Immature natural killer cell (primary cell): Measurements from ENCODE around the gene THAP9. TPM values are rescaled to one million over a fixed set of nuclear protein-coding genes. Genes with fewer than 3 reads are reported as not detected.

ENCODE experiments used
- DNase-seq, 3 donors: peaks; one replicate each; pipeline ENCODE4 v3.0.0; 2022; ENCODE audit warnings: mixed read lengths in 1 of 3
- H3K27ac Mint-ChIP-seq, 6 donors: one replicate each; pipeline ENCODE4 v1.8.0; 2020; ENCODE audit warnings: mixed read lengths in 6 of 6, mild to moderate bottlenecking in 5 of 6, inconsistent platforms in 4 of 6, moderate library complexity in 3 of 6
- H3K27me3 Mint-ChIP-seq, 3 donors: one replicate each; pipeline ENCODE4 v1.8.0; 2020 to 2021; ENCODE audit warnings: low read depth in 3 of 3, mild to moderate bottlenecking in 3 of 3, mixed read lengths in 3 of 3, moderate library complexity in 3 of 3, inconsistent platforms in 1 of 3
- H3K36me3 Mint-ChIP-seq, 3 donors: one replicate each; pipeline ENCODE4 v1.8.0; 2020; ENCODE audit warnings: mixed read lengths in 3 of 3, inconsistent platforms in 2 of 3, mild to moderate bottlenecking in 2 of 3
- H3K4me1 Mint-ChIP-seq, 2 donors: one replicate each; pipeline ENCODE4 v1.8.0; 2020; ENCODE audit warnings: inconsistent platforms in 2 of 2, mild to moderate bottlenecking in 2 of 2, mixed read lengths in 2 of 2, moderate library complexity in 1 of 2
- H3K4me3 Mint-ChIP-seq, 5 donors: one replicate each; pipeline ENCODE4 v1.8.0; 2020; ENCODE audit warnings: mild to moderate bottlenecking in 5 of 5, mixed read lengths in 5 of 5, inconsistent platforms in 3 of 5, moderate library complexity in 3 of 5
- H3K9me3 Mint-ChIP-seq, 6 donors: one replicate each; pipeline ENCODE4 v1.8.0; 2020; ENCODE audit warnings: mild to moderate bottlenecking in 6 of 6, mixed read lengths in 6 of 6, inconsistent platforms in 4 of 6, moderate library complexity in 3 of 6
- polyA plus RNA-seq, 3 donors: library from polyadenylated mRNA; unstranded; fragments of 300-500 nt; fragmentation: Illumina TruSeq; gene quantifications; one replicate each; pipeline ENCODE4 v1.2.3, GENCODE V29; 2021

The THAP9 gene
- polyA plus RNA-seq, 3 donors from 2014 or later = 1.5 to 4.2 (median 2.1) TPM

- peaks cover 11 to 16% (median 15%) of the 10 kb centered on the region in 3 donors for H3K27me3 Mint-ChIP-seq
- no peak overlapping the region for H3K27ac Mint-ChIP-seq
- DNase-seq = no peak
- H3K9me3 Mint-ChIP-seq = no peaks in the 10 kb centered on the region
- H3K4me3 Mint-ChIP-seq = no peak overlapping the region
- peaks cover 48 to 80% of the 10 kb centered on the region in 2 donors for H3K4me1 Mint-ChIP-seq
- H3K36me3 Mint-ChIP-seq = no peaks in the 10 kb centered on the region
Observed at GRCh38 chr4:82886147-82886942, 14.2 kb upstream of the THAP9 start.

GRCh38 chr4:82889287-82889686 is 11.2 kb upstream of the THAP9 start:
- Mint-ChIP-seq H3K4me3 (peak overlapping the region; percentile 95 to 98 (median 96)), H3K4me1 (peaks cover 43 to 75% of the 10 kb centered on the region in 2 donors), H3K27ac (peak overlapping the region; percentile 98 to 99 (median 99)), H3K9me3 (no peaks in the 10 kb centered on the region), H3K27me3 (peaks cover 13 to 20% (median 19%) of the 10 kb centered on the region in 3 donors), H3K36me3 (peaks cover 1 to 5% (median 3%) of the 10 kb centered on the region in 3 donors)
- DNase-seq = no peak

GRCh38 chr4:82890528-82890900 is 10.0 kb upstream of the THAP9 start:
- H3K4me1 Mint-ChIP-seq = peaks cover 35 to 68% of the 10 kb centered on the region in 2 donors

GRCh38 chr4:82890901-82891706 is 9.4 kb upstream of the THAP9 start, which contains the start of gene SEC31A:
Gene SEC31A (minus strand): TSS chr4:82891153. CDS start chr4:82881936, 9,217 bp downstream.
- Mint-ChIP-seq H3K9me3 (no peaks in the 10 kb centered on the region), H3K27me3 (peaks cover 16 to 22% (median 19%) of the 10 kb centered on the region in 3 donors), H3K4me1 (peaks cover 32 to 66% of the 10 kb centered on the region in 2 donors), H3K36me3 (peaks cover 6 to 14% (median 11%) of the 10 kb centered on the region in 3 donors), H3K4me3 (peak within 1 kb of the TSS; percentile 95 to 98 (median 96)), H3K27ac (peak within 1 kb of the TSS; percentile 98 to 99 (median 99))
- peak; percentile 97 to 98 (median 98) for DNase-seq

More at GRCh38 chr4:82890528-82890900, 10.0 kb upstream of the THAP9 start:
- peaks cover 6 to 11% (median 9%) of the 10 kb centered on the region in 3 donors for H3K36me3 Mint-ChIP-seq
- peak overlapping the region; percentile 95 to 98 (median 96) for H3K4me3 Mint-ChIP-seq
- H3K27ac Mint-ChIP-seq = peak overlapping the region; percentile 98 to 99 (median 99)
- no peak for DNase-seq
- H3K9me3 Mint-ChIP-seq = no peaks in the 10 kb centered on the region
- H3K27me3 Mint-ChIP-seq = peaks cover 14 to 22% (median 19%) of the 10 kb centered on the region in 3 donors

- H3K36me3 Mint-ChIP-seq = peaks cover 8 to 17% (median 11%) of the 10 kb centered on the region in 3 donors
- peak overlapping the region; percentile 98 to 99 (median 99) for H3K27ac Mint-ChIP-seq
- H3K4me1 Mint-ChIP-seq = peaks cover 34 to 62% of the 10 kb centered on the region in 2 donors
- DNase-seq = no peak
- peaks cover 16 to 22% (median 19%) of the 10 kb centered on the region in 3 donors for H3K27me3 Mint-ChIP-seq
- no peaks in the 10 kb centered on the region for H3K9me3 Mint-ChIP-seq
- peak overlapping the region; percentile 95 to 98 (median 96) for H3K4me3 Mint-ChIP-seq
Observed at GRCh38 chr4:82891707-82892466, 8.6 kb upstream of the THAP9 start.

- peak overlapping the region; percentile 98 to 99 (median 99) for H3K27ac Mint-ChIP-seq
- peaks cover 31 to 61% of the 10 kb centered on the region in 2 donors for H3K4me1 Mint-ChIP-seq
- peaks cover 11 to 20% (median 11%) of the 10 kb centered on the region in 3 donors for H3K36me3 Mint-ChIP-seq
- H3K4me3 Mint-ChIP-seq = peak overlapping the region; percentile 24 to 97 (median 96)
- H3K27me3 Mint-ChIP-seq = peaks cover 16 to 22% (median 19%) of the 10 kb centered on the region in 3 donors
- no peak for DNase-seq
- H3K9me3 Mint-ChIP-seq = no peaks in the 10 kb centered on the region
Observed at GRCh38 chr4:82892467-82892802, 8.1 kb upstream of the THAP9 start.

GRCh38 chr4:82893942-82894341 is 6.6 kb upstream of the THAP9 start:
- Mint-ChIP-seq H3K27ac (peak overlapping the region; percentile 9 to 75 (median 40)), H3K36me3 (peaks cover 11 to 20% (median 11%) of the 10 kb centered on the region in 3 donors), H3K27me3 (peaks cover 16 to 22% (median 19%) of the 10 kb centered on the region in 3 donors), H3K4me3 (no peak overlapping the region), H3K9me3 (no peaks in the 10 kb centered on the region), H3K4me1 (peaks cover 28 to 56% of the 10 kb centered on the region in 2 donors)
- no peak for DNase-seq

GRCh38 chr4:82896755-82897154 is 3.8 kb upstream of the THAP9 start:
- Mint-ChIP-seq H3K27me3 (peaks cover 0 to 3% (median 2%) of the 10 kb centered on the region in 3 donors), H3K27ac (peak overlapping the region in 5 of 6 donors; percentile 11 to 61 (median 32)), H3K4me1 (peaks cover 4 to 32% of the 10 kb centered on the region in 2 donors), H3K4me3 (no peak overlapping the region), H3K9me3 (no peaks in the 10 kb centered on the region), H3K36me3 (peaks cover 11 to 20% (median 11%) of the 10 kb centered on the region in 3 donors)
- no peak for DNase-seq

GRCh38 chr4:82898322-82899243 is 2.0 kb upstream of the THAP9 start:
- Mint-ChIP-seq H3K36me3 (peaks cover 11 to 20% (median 11%) of the 10 kb centered on the region in 3 donors), H3K9me3 (no peaks in the 10 kb centered on the region), H3K27me3 (peaks cover 0 to 3% (median 2%) of the 10 kb centered on the region in 3 donors), H3K27ac (no peak overlapping the region), H3K4me3 (no peak overlapping the region), H3K4me1 (peaks cover 3 to 22% of the 10 kb centered on the region in 2 donors)
- no peak for DNase-seq

GRCh38 chr4:82899374-82900065 is 1.0 kb upstream of the THAP9 start:
- H3K4me1 Mint-ChIP-seq = peaks cover 3 to 18% of the 10 kb centered on the region in 2 donors
- no peak overlapping the region for H3K4me3 Mint-ChIP-seq
- peaks cover 0 to 3% (median under 1%) of the 10 kb centered on the region in 3 donors for H3K27me3 Mint-ChIP-seq
- H3K36me3 Mint-ChIP-seq = peaks cover 6 to 13% (median 7%) of the 10 kb centered on the region in 3 donors
- H3K9me3 Mint-ChIP-seq = no peaks in the 10 kb centered on the region
- no peak overlapping the region for H3K27ac Mint-ChIP-seq
- DNase-seq = no peak

GRCh38 chr4:82900066-82900410 is 497 bp upstream of the THAP9 start:
- H3K27me3 Mint-ChIP-seq = peaks cover 0 to 3% (median 0%) of the 10 kb centered on the region in 3 donors

More at GRCh38 chr4:82900066-82900410, 497 bp upstream of the THAP9 start:
- Mint-ChIP-seq H3K4me1 (peaks cover 5 to 22% of the 10 kb centered on the region in 2 donors), H3K4me3 (no peak overlapping the region), H3K27ac (no peak overlapping the region), H3K9me3 (no peaks in the 10 kb centered on the region), H3K36me3 (peaks cover 4 to 10% (median 5%) of the 10 kb centered on the region in 3 donors)
- DNase-seq = no peak
